IPS-20b (cell line): ENCODE results near the gene CKS1B.

ENCODE experiments used
- H3K27ac ChIP-seq: one replicate; pipeline ENCODE4 v1.5.1; 2013; ENCODE audit warnings: low read length
- H3K27me3 ChIP-seq: 2 replicates; pipeline ENCODE4 v1.6.1; 2013; ENCODE audit warnings: mild to moderate bottlenecking, low read length, inconsistent platforms; ENCODE audit not compliant: insufficient read depth
- H3K36me3 ChIP-seq: 2 replicates; pipeline ENCODE4 v1.6.1; 2013; ENCODE audit warnings: low read depth, mild to moderate bottlenecking, inconsistent platforms, low read length, moderate library complexity; ENCODE audit not compliant: insufficient read depth
- H3K4me1 ChIP-seq: 2 replicates; pipeline ENCODE4 v1.6.1; 2013; ENCODE audit warnings: mild to moderate bottlenecking, control low read depth, inconsistent platforms, low read length, moderate library complexity; ENCODE audit not compliant: insufficient read depth
- H3K4me3 ChIP-seq: 2 replicates; pipeline ENCODE4 v1.5.1; 2013; ENCODE audit warnings: mild to moderate bottlenecking, low read length, inconsistent platforms
- H3K9ac ChIP-seq: 2 replicates; pipeline ENCODE4 v1.6.1; 2013; ENCODE audit warnings: low read depth, mild to moderate bottlenecking, inconsistent platforms, low read length, moderate library complexity
- H3K9me3 ChIP-seq: 2 replicates; pipeline ENCODE4 v1.6.1; 2013; ENCODE audit warnings: mild to moderate bottlenecking, low read depth, low read length, inconsistent platforms; ENCODE audit not compliant: insufficient read depth

Gene CKS1B

DNA sequence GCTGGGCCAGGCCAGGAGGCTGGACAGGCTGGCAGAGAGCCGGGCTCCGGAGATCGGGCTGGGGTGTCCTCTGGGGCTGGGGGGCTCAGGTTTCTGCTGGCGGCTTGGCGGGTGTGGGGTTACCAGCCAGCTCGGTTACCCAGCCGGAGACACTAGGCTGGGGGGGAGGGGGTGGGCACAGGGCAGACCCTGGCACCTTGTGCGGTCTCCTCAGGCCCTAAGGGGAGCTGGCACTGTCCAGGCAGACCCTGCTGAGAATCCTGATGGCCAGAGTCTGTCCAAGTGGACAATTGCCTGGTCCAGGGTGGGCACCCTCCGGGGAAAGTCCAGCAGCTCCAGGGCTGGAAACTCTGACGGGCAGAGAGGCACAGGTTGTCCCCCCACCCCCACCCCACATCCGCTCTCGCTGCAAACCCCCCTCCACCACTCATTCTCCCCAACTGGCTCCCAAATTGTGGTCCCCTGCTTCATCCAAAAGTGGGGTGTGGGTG, 34.8 kb downstream of the CKS1B start:
- Histone ChIP-seq H3K4me1 (peaks cover 24% of the 10 kb centered on the region; the same call in 1 of the 2 replicates), H3K27me3 (no peaks in the 10 kb centered on the region), H3K9me3 (no peaks in the 10 kb centered on the region), H3K4me3 (no peak overlapping the region), H3K9ac (peak overlapping the region; percentile 53; the same call in 1 of the 2 replicates), H3K36me3 (peaks cover 6% of the 10 kb centered on the region), H3K27ac (no peak overlapping the region)

- H3K36me3 ChIP-seq = peaks cover 10% of the 10 kb centered on the region
- H3K27me3 ChIP-seq = no peaks in the 10 kb centered on the region
- no peak overlapping the region for H3K4me3 ChIP-seq
- H3K9ac ChIP-seq = no peak overlapping the region
- H3K9me3 ChIP-seq = no peaks in the 10 kb centered on the region
- peaks cover 19% of the 10 kb centered on the region; the same call in 1 of the 2 replicates for H3K4me1 ChIP-seq
- no peak overlapping the region for H3K27ac ChIP-seq
Observed at GRCh38 chr1:155009742-155010141, 35.3 kb downstream of the CKS1B start.

DNA sequence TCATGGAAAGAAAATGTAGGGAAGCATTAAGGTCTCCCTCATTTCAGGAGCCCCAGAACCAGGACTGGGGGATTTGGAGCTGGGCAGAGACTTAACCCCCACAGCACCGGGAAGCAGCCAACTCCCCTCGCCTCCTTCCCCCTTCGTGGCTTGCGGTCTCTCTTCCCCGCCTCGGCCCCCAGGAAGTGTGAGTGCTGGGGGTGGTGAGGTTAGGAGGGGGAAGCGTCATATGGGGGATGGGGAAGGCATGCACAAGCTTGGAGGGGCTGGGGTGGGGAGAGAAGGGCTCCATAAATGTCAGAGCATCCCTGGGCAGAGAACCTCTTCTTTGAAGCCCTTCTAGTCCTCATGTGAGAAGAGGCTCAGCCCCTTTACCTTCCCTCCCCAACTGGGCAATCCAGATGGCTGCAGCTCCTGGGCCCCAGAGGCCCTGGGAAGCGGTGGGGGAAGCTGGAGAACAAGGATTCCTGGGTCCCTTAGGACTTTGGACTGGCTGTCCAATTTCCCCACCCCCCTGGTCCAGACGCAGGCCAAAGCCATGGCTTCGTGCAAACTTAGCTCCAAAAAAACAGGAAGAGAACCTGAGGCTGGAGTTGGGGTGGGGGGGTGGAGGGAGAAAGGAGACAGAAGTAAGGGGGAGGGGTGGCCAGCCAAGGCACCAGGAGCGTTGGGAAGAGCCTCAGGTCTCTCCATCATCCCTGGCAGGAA, 35.9 kb downstream of the CKS1B start:
- Histone ChIP-seq H3K27ac (no peak overlapping the region), H3K9me3 (no peaks in the 10 kb centered on the region), H3K36me3 (peaks cover 14% of the 10 kb centered on the region), H3K9ac (no peak overlapping the region), H3K27me3 (no peaks in the 10 kb centered on the region), H3K4me1 (peaks cover 15% of the 10 kb centered on the region; the same call in 1 of the 2 replicates), H3K4me3 (no peak overlapping the region)

DNA sequence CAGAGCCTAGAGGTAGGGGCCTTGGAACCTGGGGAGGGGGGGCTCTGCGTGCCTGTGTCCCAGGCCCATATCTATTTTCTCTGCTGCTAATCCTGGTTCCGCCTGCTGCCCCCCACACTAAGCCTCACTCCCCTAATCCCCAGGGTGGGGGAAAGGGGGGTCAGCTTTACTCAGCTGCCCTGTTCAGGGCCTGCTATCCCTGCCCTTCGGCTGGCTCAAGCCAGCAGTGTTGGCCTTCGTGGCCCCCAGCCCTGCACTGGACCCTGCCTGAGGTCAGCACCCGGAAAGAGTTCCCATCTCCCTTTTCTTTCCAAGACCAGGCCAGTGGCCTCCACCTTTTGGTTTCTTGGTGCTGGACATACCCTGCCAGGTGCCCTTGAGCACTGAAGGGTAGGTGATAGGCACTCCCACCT, 36.5 kb downstream of the CKS1B start:
- no peaks in the 10 kb centered on the region for H3K27me3 ChIP-seq
- peaks cover 14% of the 10 kb centered on the region; the same call in 1 of the 2 replicates for H3K4me1 ChIP-seq
- H3K36me3 ChIP-seq = peaks cover 21% of the 10 kb centered on the region
- H3K4me3 ChIP-seq = no peak overlapping the region
- no peak overlapping the region for H3K9ac ChIP-seq
- H3K27ac ChIP-seq = no peak overlapping the region
- no peaks in the 10 kb centered on the region for H3K9me3 ChIP-seq

DNA sequence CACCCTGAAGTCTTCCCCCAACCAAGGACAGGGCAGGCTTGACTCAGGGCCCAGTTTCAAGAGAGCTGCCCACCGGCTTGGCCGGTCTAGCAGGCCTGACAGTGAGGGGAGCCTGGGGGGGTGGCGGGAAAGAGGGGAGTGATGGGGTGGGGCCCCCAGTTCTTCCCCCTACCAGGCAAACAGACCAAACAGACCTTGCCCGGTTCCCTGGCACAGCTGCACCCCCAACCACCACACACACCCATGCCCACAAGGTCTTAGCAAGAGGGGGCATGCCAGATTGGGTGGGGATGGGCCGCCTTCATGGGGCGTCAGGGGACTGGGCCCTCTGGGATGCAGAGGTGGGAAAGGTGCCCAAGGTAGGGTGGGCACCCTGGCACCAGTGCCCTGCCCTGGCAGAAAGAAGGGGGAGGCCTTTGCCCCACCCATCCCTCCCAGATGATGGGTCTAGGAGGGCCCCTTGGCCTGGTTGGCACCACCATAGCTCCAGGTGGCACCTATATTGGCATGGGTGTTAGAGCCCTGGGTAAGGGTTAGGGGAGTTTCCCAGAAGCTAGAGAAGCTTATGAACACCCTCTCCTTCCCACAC, 37.0 kb downstream of the CKS1B start:
- Histone ChIP-seq H3K27ac (no peak overlapping the region), H3K36me3 (peaks cover 26% of the 10 kb centered on the region), H3K4me3 (no peak overlapping the region), H3K27me3 (no peaks in the 10 kb centered on the region), H3K4me1 (peaks cover 14% of the 10 kb centered on the region; the same call in 1 of the 2 replicates), H3K9ac (no peak overlapping the region), H3K9me3 (no peaks in the 10 kb centered on the region)

DNA sequence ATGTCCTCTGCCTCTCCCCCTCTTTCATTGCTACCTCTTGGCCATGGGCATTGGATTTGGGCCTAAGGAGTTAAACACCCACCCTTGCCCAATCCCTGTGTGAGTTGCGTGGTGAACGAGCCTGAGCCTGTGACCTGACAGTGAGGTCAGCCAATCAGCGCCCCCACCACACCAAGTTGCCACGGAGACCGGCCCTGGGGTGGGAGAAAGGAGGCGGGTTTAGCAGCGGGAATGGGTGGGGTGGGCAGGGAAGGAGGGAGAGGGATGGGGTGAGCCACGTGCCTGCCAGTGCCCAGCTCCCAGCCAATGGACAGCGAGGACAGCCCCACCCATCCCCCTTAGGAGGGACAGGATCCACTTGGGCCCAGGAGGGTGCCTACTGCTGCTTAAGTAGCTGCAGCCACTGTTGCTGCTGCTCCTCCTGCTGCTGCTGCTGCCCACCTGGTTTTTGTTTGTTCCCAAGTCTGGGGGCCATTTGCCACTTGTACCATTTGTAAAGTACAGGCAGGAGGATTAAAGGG, 37.6 kb downstream of the CKS1B start:
- Histone ChIP-seq H3K9me3 (no peaks in the 10 kb centered on the region), H3K4me1 (peaks cover 18% of the 10 kb centered on the region; the same call in 1 of the 2 replicates), H3K27me3 (no peaks in the 10 kb centered on the region), H3K36me3 (peaks cover 29% of the 10 kb centered on the region), H3K9ac (peak overlapping the region; percentile 66; the same call in 1 of the 2 replicates), H3K27ac (peak overlapping the region; percentile 75), H3K4me3 (peak overlapping the region; percentile 61)

- peak overlapping the region; percentile 61; the same call in 1 of the 2 replicates for H3K4me3 ChIP-seq
- H3K4me1 ChIP-seq = peaks cover 16% of the 10 kb centered on the region; the same call in 1 of the 2 replicates
- H3K27me3 ChIP-seq = no peaks in the 10 kb centered on the region
- H3K27ac ChIP-seq = peak overlapping the region; percentile 75
- H3K36me3 ChIP-seq = peaks cover 29% of the 10 kb centered on the region
- H3K9me3 ChIP-seq = no peaks in the 10 kb centered on the region
- peak overlapping the region; percentile 66; the same call in 1 of the 2 replicates for H3K9ac ChIP-seq
Observed at GRCh38 chr1:155012776-155013602, 38.5 kb downstream of the CKS1B start.

DNA sequence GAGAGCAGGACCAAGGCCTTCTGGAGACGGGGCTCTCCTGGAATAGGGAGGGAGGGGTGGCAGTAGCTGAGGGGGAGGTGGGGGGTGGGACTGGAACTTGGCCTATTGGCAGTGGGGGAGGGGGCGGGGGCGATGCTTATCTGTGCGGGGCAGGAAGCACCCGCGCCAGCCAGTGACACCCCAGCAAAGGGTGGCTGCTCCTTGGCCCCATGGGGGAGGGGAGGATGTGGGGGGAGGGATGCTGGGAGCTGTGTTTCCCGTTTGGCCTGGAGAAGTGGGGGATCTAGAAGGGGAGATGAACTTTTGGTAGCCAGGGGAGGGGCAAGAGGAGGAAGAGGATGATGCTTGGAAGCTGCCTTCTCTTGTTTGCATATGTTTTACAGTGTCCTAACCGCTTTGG, 39.2 kb downstream of the CKS1B start:
- Histone ChIP-seq H3K27me3 (no peaks in the 10 kb centered on the region), H3K4me3 (no peak overlapping the region), H3K9me3 (no peaks in the 10 kb centered on the region), H3K9ac (no peak overlapping the region), H3K4me1 (peaks cover 13% of the 10 kb centered on the region; the same call in 1 of the 2 replicates), H3K27ac (no peak overlapping the region), H3K36me3 (peaks cover 29% of the 10 kb centered on the region)

- no peaks in the 10 kb centered on the region for H3K27me3 ChIP-seq
- peaks cover 13% of the 10 kb centered on the region; the same call in 1 of the 2 replicates for H3K4me1 ChIP-seq
- no peak overlapping the region for H3K4me3 ChIP-seq
- H3K9ac ChIP-seq = no peak overlapping the region
- no peak overlapping the region for H3K27ac ChIP-seq
- H3K9me3 ChIP-seq = no peaks in the 10 kb centered on the region
- H3K36me3 ChIP-seq = peaks cover 29% of the 10 kb centered on the region
Observed at GRCh38 chr1:155014709-155015508, 40.4 kb downstream of the CKS1B start.

GRCh38 chr1:155015527-155016230, 41.2 kb downstream of the CKS1B start:
- Histone ChIP-seq H3K4me1 (peaks cover 13% of the 10 kb centered on the region; the same call in 1 of the 2 replicates), H3K9ac (no peak overlapping the region), H3K36me3 (peaks cover 29% of the 10 kb centered on the region), H3K4me3 (no peak overlapping the region), H3K9me3 (no peaks in the 10 kb centered on the region), H3K27me3 (no peaks in the 10 kb centered on the region), H3K27ac (no peak overlapping the region)
